ENCODE results near the gene SIGLEC1.

The SIGLEC1 gene

GRCh38 chr20:3678856-3679720 is 33.3 kb downstream of the SIGLEC1 start:
- no peak for DNase-seq

- DNase-seq: no peak
Observed at GRCh38 chr20:3678198-3678597, 34.2 kb downstream of the SIGLEC1 start.

GRCh38 chr20:3677733-3678132 is 34.7 kb downstream of the SIGLEC1 start:
- no peak for DNase-seq

GRCh38 chr20:3674995-3675900 is 37.2 kb downstream of the SIGLEC1 start:
- no peak for DNase-seq

DNA sequence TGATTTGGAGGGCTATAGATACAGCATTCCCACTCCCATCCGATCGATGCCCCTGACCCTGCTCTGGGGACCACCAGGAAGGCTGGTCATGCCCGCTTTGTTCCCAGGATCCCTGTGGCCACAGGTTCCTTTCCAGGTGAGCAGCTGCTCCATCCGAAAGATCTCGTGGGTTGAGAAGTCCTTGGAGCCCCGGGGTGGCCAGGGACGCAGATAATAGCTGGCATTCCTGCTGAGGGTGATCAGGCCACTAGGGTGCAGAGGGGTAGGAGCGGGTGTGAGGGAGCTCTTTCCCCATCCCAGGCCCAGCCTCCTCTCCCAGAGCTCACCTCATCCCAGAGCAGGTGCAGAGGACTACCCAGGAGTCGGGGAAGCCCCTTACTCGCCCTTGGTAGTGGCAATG is 38.0 kb downstream of the SIGLEC1 start:
- no peak for DNase-seq

GRCh38 chr20:3673221-3674070 is 39.0 kb downstream of the SIGLEC1 start:
- no peak for DNase-seq

DNA sequence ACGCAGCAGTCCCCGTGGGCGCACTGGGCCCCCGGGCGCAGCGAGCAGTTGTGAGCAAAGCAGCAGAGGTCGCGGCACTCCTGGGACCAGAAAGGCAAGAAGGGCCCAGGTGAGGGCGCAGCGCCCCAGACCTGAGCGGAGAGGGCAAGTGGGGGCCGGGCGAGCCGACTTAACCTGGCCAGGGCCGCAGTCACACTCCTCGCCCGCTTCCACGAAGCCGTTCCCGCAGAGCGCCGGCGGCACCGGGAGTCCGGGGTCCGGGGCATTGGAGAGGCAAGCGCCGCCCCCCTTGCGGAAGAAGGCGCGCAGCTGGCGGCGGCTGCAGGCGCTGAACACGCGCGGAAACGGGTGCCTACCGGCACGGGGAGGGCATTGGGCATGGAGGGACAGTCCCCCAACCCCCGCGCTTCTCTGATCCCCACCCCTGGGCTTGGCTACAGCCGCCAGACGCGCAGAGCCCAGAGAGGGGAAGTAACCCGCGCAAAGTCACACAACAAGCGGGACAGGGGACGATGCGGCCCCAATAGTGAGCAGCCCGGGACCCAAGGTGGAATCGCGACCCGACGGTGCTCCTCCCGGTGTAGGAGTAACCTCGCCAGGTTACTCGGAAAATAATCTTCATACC is 39.7 kb downstream of the SIGLEC1 start:
- peak; percentile 22 to 62 (median 48) for DNase-seq

DNA sequence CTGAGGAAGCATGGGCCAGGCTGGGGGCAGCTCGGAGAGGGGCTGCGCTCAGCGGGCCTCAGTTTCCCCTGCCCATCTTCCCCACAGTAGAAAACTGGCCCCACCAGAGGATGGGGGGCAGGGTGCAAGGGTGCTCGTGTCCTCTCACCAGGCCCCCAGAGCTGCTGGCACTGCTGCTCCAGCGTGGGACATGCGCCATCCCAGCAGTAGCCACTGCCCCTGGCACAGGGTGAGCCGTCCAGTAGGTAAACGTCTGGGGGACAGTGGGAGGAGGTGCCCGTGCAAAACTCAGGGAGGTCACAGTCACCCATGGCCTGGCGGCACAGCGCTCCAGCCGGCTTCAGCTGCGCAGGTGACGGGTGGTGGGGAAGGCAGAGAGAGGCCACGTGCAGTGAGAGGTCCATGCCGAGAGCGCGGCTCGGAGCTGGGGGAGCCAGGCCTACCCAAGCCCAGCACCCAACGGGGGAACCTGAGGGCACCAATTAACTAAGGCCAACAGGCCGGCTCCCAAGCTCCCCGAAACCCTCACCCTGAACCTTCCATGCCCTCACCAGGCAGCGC is 40.3 kb downstream of the SIGLEC1 start:
- no peak for DNase-seq

DNA sequence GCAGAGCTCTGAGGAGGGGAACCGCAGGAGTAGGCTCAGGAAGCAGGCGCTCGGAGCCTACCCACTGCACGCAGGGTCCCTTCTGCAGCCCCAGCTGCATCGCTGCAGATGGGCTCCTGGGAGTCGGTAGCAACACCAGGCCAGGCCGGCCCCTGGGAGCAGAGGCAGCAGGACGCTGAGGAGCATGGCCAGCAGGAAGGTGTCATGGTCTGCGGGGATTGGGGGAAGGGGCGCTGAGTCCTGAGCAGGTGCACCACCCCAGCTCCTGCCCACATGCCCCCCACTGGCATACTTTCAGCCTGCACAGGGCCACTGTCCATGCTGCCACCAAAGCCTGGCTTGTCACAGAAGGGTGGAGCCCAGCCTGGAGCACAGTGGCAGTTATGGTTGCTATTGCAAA is 41.5 kb downstream of the SIGLEC1 start:
- DNase-seq: no peak

DNA sequence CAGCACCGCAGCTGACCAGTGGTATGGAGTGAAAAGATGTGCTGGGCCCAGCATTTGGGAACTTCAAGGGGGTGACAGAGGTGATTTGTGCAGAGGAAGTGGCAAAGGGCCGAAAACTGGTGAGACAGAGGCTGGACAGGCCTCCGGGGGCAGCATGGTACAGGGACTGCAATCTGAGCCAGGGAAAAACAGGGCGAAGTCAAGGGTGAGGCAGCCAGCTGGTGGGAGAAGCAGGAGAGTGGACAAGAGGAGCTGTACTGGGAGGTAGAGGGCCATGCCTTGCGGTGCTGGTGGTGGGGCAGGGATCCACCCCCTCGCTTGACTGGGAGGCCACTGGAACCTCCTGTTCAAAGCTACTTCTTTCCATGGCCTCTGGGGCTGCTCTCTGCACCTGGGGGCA is 41.9 kb downstream of the SIGLEC1 start:
- no peak for DNase-seq

GRCh38 chr20:3669710-3670367 is 42.6 kb downstream of the SIGLEC1 start:
- DNase-seq: no peak

DNA sequence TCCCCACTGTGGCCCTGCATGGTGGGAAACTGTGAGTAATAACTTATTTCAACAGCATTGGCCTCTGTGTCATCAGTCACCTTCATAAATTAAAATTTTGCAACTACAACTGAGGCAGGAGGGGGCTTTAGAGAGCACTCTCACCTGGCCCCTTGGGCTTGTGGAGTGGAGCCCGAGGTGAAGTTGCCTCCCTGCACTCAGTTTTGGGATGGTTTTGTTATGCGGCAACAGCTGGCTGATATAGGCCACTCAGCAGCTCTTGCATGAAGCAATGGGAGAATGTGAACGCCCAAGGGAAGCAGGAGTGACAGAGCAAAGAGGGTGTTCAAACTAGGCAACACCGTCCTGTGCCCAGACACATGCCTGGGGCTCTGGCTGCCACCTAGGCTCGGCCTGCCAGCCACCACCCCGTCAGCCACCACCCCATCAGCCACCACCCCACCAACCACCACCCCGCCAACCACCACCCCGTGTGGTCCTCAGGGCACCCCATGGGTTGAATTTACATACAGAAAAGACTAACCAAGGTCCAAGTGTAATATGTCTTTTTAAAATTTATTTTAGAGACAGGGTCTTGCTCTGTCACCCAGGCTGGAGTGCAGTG is 44.9 kb downstream of the SIGLEC1 start:
- DNase-seq: no peak

GRCh38 chr20:3663858-3664257 is 48.5 kb downstream of the SIGLEC1 start:
- no peak for DNase-seq

DNA sequence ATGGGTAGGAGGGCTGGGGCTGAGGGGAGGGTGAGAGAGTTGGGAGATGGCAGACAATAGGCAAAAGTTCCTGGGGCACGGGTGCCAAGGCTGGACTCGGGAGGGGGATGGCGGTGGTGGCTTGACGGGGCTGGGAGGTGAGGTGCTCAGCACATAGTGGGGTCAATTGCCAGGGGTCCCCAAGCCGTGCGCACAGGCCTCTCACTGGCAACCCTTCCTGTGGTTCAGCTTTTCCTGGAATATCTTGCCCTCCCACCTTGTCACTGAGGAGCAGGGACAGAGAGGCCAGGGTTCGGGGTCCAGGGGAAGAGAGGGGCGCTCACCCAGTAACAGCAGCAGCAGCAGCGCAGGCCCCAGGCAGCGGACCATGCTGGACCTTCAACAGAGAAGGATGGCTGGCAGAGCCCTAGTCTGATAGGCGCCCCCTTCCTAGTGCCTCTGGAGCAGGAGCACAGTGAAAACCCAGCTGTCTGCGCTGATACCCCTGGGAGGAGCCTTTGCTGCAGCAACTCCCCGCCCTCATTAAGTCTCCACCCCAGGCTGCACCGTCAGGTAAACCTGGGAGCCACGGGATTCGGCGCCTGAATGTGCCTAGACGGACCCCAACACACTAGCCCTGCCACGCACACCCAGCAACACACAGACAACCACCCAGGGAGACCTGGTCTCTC is 49.2 kb downstream of the SIGLEC1 start, which contains the start of gene GFRA4:
TSS of gene GFRA4 (minus strand) at position 369 of the 671 bp plus-strand sequence. CDS start at position 369, 0 bp downstream.
- DNase-seq: no peak

Data from suppressor macrophage (primary cell).